NCI-H1092 (cell line): ENCODE data around the gene TRIP13.
"Not testable (repeated sequence)": the region's sequence is repeated elsewhere in the genome, so short reads cannot be mapped to it uniquely, and the experiment has no call there.

ENCODE experiments used
- DNase-seq: peaks from one replicate; lab custom pipeline; 2025; lab: John Stamatoyannopoulos, UW

Gene TRIP13

GRCh38 chr5:891837-892393 is 769 bp upstream of the TRIP13 start:
- no peak for DNase-seq

GRCh38 chr5:893137-893506 is 438 bp downstream of the TRIP13 start:
- DNase-seq, result no peak

- no peak for DNase-seq
Observed at GRCh38 chr5:893711-894110, 1.0 kb downstream of the TRIP13 start.

GRCh38 chr5:900781-901180 is 8.1 kb downstream of the TRIP13 start:
- no peak for DNase-seq

GRCh38 chr5:902129-902916 is 9.6 kb downstream of the TRIP13 start:
- no peak for DNase-seq

GRCh38 chr5:903756-904096 is 11.0 kb downstream of the TRIP13 start:
- DNase-seq, result no peak

- DNase-seq, result no peak
Observed at GRCh38 chr5:905139-905642, 12.5 kb downstream of the TRIP13 start.

DNA sequence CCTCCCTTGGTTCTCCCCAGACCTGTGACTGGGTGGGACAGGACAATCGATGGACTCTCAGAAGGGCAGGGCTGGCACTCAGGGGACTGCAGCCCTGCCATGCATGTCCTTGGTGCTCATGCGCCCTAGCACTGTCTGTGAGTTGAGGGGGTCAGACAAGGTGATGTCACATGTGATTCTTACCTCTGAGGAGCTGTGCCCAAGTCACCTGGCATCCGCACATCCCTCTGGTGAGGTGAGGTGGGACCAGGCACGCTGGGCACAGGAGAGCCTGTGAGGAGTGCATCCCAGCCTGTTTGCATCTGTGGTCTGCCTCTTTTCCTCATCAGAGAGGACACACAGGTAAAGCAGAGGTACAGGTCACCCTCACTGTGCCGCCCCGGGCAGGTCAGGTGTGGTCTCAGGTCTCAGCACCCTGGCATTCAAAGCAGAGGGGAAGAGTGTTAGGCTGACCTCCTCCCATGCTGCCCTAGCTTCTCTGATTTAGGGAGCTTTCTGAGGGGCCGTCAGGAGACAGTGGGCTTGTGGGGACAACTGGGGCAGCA is 14.8 kb downstream of the TRIP13 start:
- DNase-seq, result no peak

DNA sequence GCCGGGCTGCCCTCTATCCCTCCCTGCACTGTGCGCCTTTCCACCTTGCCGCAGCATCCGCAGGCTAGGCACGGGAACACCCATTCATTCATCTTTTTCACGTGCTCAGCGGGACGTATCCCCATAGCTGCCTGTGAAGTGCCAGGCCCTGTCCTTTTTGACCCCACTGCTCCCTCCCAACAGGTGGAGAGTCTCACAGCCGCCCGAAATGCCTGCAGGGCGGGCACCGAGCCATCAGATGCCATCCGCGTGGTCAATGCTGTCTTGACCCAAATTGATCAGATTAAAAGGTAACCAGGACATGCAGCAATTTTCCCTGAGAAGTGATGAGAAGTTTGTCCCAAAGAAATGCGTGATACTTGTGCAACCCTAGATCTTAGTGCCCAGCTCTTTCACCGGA is 15.5 kb downstream of the TRIP13 start:
- no peak for DNase-seq

DNA sequence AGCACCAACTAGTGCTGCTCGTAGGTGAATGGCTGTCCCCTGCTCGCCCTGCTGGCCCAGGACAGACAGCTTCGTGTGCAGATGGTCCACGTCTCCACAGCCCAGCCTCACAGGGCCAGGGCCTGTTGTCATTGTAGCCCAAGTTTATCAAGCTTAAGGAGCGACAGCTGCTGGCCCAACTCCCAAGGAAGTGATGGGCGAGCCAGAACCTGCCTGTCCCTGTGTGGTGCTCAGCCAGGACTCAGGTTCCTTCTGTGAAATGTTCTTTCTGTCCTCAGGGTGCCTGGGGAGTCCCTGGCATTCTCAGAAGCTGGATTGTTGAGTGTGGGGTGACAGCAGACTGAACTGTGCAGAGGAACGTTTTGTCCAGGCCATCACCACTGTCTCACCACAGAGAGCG is 16.4 kb downstream of the TRIP13 start:
- DNase-seq, result no peak

DNA sequence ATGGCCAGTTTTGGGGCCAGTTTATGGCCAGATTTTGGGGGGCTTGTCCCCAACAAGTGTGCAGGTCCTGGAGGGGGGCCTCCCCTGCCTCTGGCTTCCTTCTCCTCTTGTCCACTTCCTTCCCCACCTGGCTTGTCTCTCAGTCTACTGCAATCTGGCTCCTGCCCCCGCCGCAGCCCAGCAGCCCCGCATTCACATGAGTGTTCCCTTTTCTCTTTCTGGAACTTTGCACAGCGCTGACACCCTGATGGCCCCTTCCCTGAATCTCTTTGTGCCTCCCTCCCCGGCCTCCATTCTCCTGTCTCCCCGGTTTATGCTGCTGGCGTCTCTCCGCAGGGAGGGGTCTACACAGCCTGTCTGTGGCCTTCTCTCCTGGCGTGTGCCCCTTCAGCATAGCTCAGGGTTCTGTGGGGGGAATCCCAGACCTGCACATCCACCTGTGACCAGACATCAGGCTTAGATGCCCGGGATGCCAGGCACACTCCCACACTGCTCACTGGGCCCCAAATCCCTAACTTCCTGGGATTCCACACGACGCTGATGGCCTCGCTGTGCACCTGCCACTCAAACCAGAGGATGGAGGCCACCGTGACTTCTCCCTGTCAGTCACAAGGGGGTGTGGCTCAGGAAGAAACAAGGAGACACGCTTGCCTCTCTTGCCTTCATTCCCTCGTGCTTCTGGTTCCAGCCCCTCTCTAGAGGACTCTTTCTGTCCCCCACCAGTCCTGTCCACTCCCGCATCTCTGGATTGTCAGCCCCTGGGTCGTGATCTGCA is 17.5 kb downstream of the TRIP13 start:
- DNase-seq, result no peak

GRCh38 chr5:910769-911160 is 18.1 kb downstream of the TRIP13 start:
- no peak for DNase-seq

GRCh38 chr5:911601-912000 is 18.9 kb downstream of the TRIP13 start:
- DNase-seq, result no peak

GRCh38 chr5:912280-913091 is 19.8 kb downstream of the TRIP13 start:
- DNase-seq, result no peak

- DNase-seq, result no peak
Observed at GRCh38 chr5:914174-914573, 21.5 kb downstream of the TRIP13 start.

GRCh38 chr5:914612-915011 is 21.9 kb downstream of the TRIP13 start:
- DNase-seq, result no peak

DNA sequence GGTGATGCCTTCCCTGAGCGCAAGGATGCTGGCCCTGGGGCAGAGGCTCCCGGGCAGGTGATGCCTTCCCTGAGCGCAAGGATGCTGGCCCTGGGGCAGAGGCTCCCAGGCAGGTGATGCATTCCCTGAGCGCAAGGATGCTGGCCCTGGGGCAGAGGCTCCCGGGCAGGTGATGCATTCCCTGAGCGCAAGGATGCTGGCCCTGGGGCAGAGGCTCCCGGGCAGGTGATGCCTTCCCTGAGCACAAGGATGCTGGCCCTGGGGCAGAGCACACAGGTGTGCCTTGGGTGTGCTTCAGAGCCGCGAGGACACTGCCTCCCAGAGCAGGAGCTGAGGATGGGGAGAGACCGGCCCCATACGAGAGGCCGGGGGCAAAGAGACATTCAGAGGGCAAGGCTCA is 22.7 kb downstream of the TRIP13 start:
- DNase-seq, result not testable (repeated sequence)

- DNase-seq, result no peak
Observed at GRCh38 chr5:915946-916345, 23.3 kb downstream of the TRIP13 start.

DNA sequence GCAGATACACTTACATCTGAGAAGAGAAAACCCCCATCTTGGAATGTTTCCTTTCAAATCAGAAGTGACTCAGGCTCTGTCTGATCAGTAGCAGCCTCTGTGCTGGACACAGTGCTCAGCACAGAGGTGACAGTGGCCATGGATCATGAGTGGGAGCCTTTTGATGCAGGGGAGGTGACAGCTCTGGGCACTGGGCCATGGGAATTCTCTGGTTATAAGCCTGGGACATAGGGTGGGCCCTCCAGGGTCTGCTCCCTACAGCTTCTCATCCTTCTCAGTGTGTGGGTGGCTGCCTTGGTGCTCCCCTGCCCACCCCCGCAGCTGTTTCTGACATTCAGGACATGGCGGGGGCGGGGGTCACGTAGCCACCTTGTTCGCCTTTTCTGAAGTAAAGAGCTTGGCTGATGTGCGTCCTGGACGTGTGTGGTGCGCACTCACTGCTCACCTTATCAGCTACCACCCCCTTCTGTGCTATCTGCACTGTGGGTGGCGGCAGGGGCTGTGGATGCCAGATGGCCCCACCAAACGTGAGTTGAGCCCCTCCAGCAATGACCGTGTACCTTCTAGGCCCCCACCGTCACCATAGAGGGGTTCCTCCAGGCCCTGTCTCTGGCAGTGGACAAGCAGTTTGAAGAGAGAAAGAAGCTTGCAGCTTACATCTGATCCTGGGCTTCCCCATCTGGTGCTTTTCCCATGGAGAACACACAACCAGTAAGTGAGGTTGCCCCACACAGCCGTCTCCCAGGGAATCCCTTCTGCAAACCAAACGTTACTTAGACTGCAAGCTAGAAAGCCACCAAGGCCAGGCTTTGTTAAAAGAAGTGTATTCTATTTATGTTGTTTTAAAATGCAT is 24.0 kb downstream of the TRIP13 start:
- no peak for DNase-seq

DNA sequence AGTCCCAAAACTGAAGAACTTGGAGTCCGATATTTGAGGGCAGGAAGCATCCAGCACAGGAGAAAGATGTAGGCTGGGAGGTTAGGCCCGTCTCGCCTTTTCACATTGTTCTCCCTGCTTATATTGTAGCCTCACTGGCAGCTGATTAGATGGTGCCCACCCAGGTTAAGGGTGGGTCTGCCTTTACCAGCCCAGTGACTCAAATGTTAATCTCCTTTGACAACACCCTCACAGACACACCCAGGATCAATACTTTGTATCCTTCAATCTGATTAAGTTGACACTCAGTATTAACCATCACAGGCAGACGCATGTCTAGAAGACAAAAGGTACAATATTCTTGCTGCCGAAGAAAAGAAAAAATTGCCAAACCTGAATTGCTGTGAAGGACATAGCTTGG is 26.0 kb downstream of the TRIP13 start:
- not testable (repeated sequence) for DNase-seq

- no peak for DNase-seq
Observed at GRCh38 chr5:919356-920000, 26.8 kb downstream of the TRIP13 start.
